ENCODE data around the gene TREML2. TPM values are rescaled to one million over a fixed set of nuclear protein-coding genes. Genes with fewer than 3 reads are reported as not detected.

Gene TREML2
- polyA plus RNA-seq, 1 donor from 2014 or later, result not detected

- no peak overlapping the region for H3K4me2 ChIP-seq (ENCODE audit: low read length)
- TF ChIP-seq CTCF (IDR thresholded peaks at IDR 0.05; ENCODE audit: poor library complexity, severe bottlenecking), result no peak
- no peak for TF ChIP-seq POLR2AphosphoS5 (IDR thresholded peaks at IDR 0.05)
- no peak for TF ChIP-seq SMC3 (conservative IDR thresholded peaks at IDR 0.05; ENCODE audit: poor library complexity)
- no peak for TF ChIP-seq EZH2 (IDR thresholded peaks at IDR 0.05; ENCODE audit: borderline replicate concordance, insufficient read depth, low read length, poor library complexity, severe bottlenecking)
- TF ChIP-seq MXI1 (conservative IDR thresholded peaks at IDR 0.05; ENCODE audit: poor library complexity, severe bottlenecking), result no peak
- H3K79me2 ChIP-seq (replicated peaks; ENCODE audit: insufficient read depth, low read length), result no peaks in the 10 kb centered on the region
- H3K9me3 ChIP-seq (ENCODE audit: low read length), result no peaks in the 10 kb centered on the region
- no peak overlapping the region for H3K27ac ChIP-seq (ENCODE audit: low read length)
- no peak overlapping the region for H2AFZ ChIP-seq (ENCODE audit: low read depth, low read length)
- H4K20me1 ChIP-seq (ENCODE audit: insufficient read depth), result no peaks in the 10 kb centered on the region
- no peak overlapping the region for H3K4me3 ChIP-seq (ENCODE audit: low read length)
- H3K27me3 ChIP-seq (ENCODE audit: insufficient read depth, low read depth, low read length), result no peaks in the 10 kb centered on the region
- H3F3A ChIP-seq (ENCODE audit: insufficient read depth, low read length, poor library complexity, severe bottlenecking), result no peaks in the 10 kb centered on the region
- no peaks in the 10 kb centered on the region for H3K9me2 ChIP-seq (ENCODE audit: insufficient read depth, low read length)
- H3K36me3 ChIP-seq (ENCODE audit: insufficient read depth, low read length), result no peaks in the 10 kb centered on the region
- no peak overlapping the region for H3K9ac ChIP-seq (ENCODE audit: low read length)
Measured at GRCh38 chr6:41167173-41167963, 33.6 kb downstream of the TREML2 start.

- Histone ChIP-seq H3K9me2 (ENCODE audit: insufficient read depth, low read length) (no peaks in the 10 kb centered on the region), H3K4me3 (ENCODE audit: low read length) (no peak overlapping the region), H3K27me3 (ENCODE audit: insufficient read depth, low read depth, low read length) (no peaks in the 10 kb centered on the region), H3F3A (ENCODE audit: insufficient read depth, low read length, poor library complexity, severe bottlenecking) (no peaks in the 10 kb centered on the region), H3K4me2 (ENCODE audit: low read length) (no peak overlapping the region), H2AFZ (ENCODE audit: low read depth, low read length) (no peak overlapping the region), H3K79me2 (replicated peaks; ENCODE audit: insufficient read depth, low read length) (no peaks in the 10 kb centered on the region), H3K36me3 (ENCODE audit: insufficient read depth, low read length) (no peaks in the 10 kb centered on the region), H4K20me1 (ENCODE audit: insufficient read depth) (no peaks in the 10 kb centered on the region), H3K27ac (ENCODE audit: low read length) (no peak overlapping the region), H3K9ac (ENCODE audit: low read length) (no peak overlapping the region), H3K9me3 (ENCODE audit: low read length) (no peaks in the 10 kb centered on the region)
- TF ChIP-seq RAD21 (conservative IDR thresholded peaks at IDR 0.05) (no peak), REST (IDR thresholded peaks at IDR 0.05; ENCODE audit: borderline replicate concordance) (no peak), CTCF (IDR thresholded peaks at IDR 0.05; ENCODE audit: poor library complexity, severe bottlenecking) (no peak), MXI1 (conservative IDR thresholded peaks at IDR 0.05; ENCODE audit: poor library complexity, severe bottlenecking) (no peak), EP300 (conservative IDR thresholded peaks at IDR 0.05; ENCODE audit: poor library complexity, severe bottlenecking) (no peak), POLR2AphosphoS5 (IDR thresholded peaks at IDR 0.05) (no peak), TAF1 (IDR thresholded peaks at IDR 0.05; ENCODE audit: low read depth) (no peak), SMC3 (conservative IDR thresholded peaks at IDR 0.05; ENCODE audit: poor library complexity) (no peak), EZH2 (IDR thresholded peaks at IDR 0.05; ENCODE audit: borderline replicate concordance, insufficient read depth, low read length, poor library complexity, severe bottlenecking) (no peak)
Measured at GRCh38 chr6:41164551-41165120, 36.3 kb downstream of the TREML2 start.
